Measurements from ENCODE around the gene RAB8A. TPM values are rescaled to one million over a fixed set of nuclear protein-coding genes. Genes with fewer than 3 reads are reported as not detected.

Gene RAB8A
- total RNA-seq, 2 donors from 2014 or later: 67.7 to 86.0 TPM

DNA sequence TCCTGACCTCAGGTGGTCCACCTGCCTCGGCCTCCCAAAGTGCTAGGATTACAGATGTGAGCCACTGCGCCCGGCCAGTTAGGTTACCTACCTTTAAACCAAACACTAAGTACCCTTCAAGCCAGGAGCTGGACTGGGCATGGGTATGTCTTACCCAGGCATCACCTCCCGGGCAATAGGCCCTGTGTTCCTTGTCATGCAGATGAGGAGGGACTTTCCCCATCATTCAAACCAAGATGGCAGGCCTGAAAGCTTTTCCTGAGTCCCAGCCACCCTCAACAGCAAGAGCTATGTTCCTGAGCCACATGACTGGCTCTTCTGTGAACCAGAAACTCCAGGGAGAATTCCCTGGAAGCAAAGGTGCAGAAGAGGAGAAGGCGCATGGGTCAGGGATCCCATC, 9.5 kb downstream of the RAB8A start:
- no peaks in the 10 kb centered on the region for H3K27me3 Mint-ChIP-seq (ENCODE audit: insufficient read depth)
- no peak overlapping the region for H3K27ac Mint-ChIP-seq
- DNase-seq: no peak
- Histone ChIP-seq H3K9ac (ENCODE audit: extremely low read depth, low read length, poor library complexity, severe bottlenecking) (no peak overlapping the region), H3K36me3 (ENCODE audit: control insufficient read depth, insufficient read depth, low read length) (peaks cover 55% of the 10 kb centered on the region), H3K9me3 (ENCODE audit: control insufficient read depth, low read length) (no peaks in the 10 kb centered on the region), H3K27ac (ENCODE audit: low read depth, low read length) (no peak overlapping the region), H3K4me3 (ENCODE audit: low read length) (no peak overlapping the region), H3K27me3 (ENCODE audit: control insufficient read depth, insufficient read depth, low read length, poor library complexity, severe bottlenecking) (no peaks in the 10 kb centered on the region), H3K4me1 (ENCODE audit: control insufficient read depth, insufficient read depth, low read length) (no peaks in the 10 kb centered on the region)
- no peaks in the 10 kb centered on the region for H3K9me3 Mint-ChIP-seq
- no peak overlapping the region for H3K4me3 Mint-ChIP-seq
- TF ChIP-seq, protein P1, sequence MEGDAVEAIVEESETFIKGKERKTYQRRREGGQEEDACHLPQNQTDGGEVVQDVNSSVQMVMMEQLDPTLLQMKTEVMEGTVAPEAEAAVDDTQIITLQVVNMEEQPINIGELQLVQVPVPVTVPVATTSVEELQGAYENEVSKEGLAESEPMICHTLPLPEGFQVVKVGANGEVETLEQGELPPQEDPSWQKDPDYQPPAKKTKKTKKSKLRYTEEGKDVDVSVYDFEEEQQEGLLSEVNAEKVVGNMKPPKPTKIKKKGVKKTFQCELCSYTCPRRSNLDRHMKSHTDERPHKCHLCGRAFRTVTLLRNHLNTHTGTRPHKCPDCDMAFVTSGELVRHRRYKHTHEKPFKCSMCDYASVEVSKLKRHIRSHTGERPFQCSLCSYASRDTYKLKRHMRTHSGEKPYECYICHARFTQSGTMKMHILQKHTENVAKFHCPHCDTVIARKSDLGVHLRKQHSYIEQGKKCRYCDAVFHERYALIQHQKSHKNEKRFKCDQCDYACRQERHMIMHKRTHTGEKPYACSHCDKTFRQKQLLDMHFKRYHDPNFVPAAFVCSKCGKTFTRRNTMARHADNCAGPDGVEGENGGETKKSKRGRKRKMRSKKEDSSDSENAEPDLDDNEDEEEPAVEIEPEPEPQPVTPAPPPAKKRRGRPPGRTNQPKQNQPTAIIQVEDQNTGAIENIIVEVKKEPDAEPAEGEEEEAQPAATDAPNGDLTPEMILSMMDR (conservative IDR thresholded peaks at IDR 0.05): no peak
- peaks cover 53% of the 10 kb centered on the region for H3K36me3 Mint-ChIP-seq (ENCODE audit: low read depth)
- H3K4me1 Mint-ChIP-seq: no peaks in the 10 kb centered on the region
- 86 to 96% methylated on average over 2 to 5 of the region's 5 CpGs for WGBS, 2 experiments (ENCODE audit: insufficient coverage in 1 of 2, insufficient read length in 1 of 2)

DNA sequence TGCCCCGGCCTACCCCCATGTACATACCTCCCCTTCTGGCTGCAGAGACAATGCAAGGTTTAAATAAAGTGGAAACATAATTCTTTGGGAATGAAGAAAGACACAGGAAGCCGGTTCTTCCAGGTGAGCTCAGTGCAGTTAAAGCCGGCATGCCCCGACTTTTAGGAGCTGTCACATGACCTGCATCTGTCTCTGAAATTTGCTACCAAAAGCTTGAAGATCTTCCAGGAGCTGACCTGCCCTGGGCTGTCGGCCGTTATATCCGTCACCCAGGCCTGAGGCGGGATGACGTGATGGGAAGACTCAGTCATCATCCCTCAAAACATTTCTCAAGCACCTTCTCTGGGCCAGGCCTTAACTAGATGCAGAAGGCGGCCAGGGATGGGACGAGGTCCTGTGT, 10.3 kb downstream of the RAB8A start:
- Histone ChIP-seq H3K27me3 (ENCODE audit: control insufficient read depth, insufficient read depth, low read length, poor library complexity, severe bottlenecking) (no peaks in the 10 kb centered on the region), H3K4me3 (ENCODE audit: low read length) (no peak overlapping the region), H3K36me3 (ENCODE audit: control insufficient read depth, insufficient read depth, low read length) (peaks cover 57% of the 10 kb centered on the region), H3K9ac (ENCODE audit: extremely low read depth, low read length, poor library complexity, severe bottlenecking) (no peak overlapping the region), H3K27ac (ENCODE audit: low read depth, low read length) (no peak overlapping the region), H3K9me3 (ENCODE audit: control insufficient read depth, low read length) (no peaks in the 10 kb centered on the region), H3K4me1 (ENCODE audit: control insufficient read depth, insufficient read depth, low read length) (no peaks in the 10 kb centered on the region)
- WGBS, 2 experiments (ENCODE audit: insufficient coverage in 1 of 2, insufficient read length in 1 of 2): 95 to 97% methylated on average over 8 to 11 of the region's 11 CpGs
- H3K9me3 Mint-ChIP-seq: no peaks in the 10 kb centered on the region
- TF ChIP-seq, protein P1 (conservative IDR thresholded peaks at IDR 0.05): no peak
- H3K27ac Mint-ChIP-seq: no peak overlapping the region
- H3K4me1 Mint-ChIP-seq: no peaks in the 10 kb centered on the region
- no peak overlapping the region for H3K4me3 Mint-ChIP-seq
- DNase-seq: no peak
- H3K27me3 Mint-ChIP-seq (ENCODE audit: insufficient read depth): no peaks in the 10 kb centered on the region
- H3K36me3 Mint-ChIP-seq (ENCODE audit: low read depth): peaks cover 59% of the 10 kb centered on the region

DNA sequence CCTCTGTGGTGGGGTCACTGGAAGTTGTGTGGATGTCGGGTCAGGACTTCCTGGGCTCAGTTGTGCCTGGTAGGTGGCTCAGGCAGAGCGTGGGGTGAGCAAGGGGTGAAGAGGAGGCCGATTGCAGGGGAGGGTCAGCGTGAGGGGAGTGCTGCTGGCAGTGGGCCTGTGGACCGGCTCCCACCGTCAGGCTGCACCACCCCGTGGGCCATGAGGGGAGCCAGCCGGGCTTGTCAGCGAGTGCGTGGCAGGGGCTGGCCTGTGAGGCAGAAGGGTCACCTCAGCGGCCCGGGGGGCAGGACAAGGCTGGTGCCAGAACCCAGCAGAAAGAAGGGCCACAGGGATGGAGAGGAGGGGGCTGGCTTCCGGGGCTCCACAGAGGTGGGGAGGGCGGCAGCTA, 13.3 kb downstream of the RAB8A start:
- no peak overlapping the region for H3K9ac ChIP-seq (ENCODE audit: extremely low read depth, low read length, poor library complexity, severe bottlenecking)
- 93 to 98% methylated on average over 9 to 14 of the region's 14 CpGs for WGBS, 2 experiments (ENCODE audit: insufficient coverage in 1 of 2, insufficient read length in 1 of 2)
- Mint-ChIP-seq H3K9me3 (no peaks in the 10 kb centered on the region), H3K36me3 (ENCODE audit: low read depth) (peaks cover 58% of the 10 kb centered on the region), H3K4me3 (no peak overlapping the region), H3K4me1 (no peaks in the 10 kb centered on the region), H3K27me3 (ENCODE audit: insufficient read depth) (no peaks in the 10 kb centered on the region), H3K27ac (no peak overlapping the region)
- no peaks in the 10 kb centered on the region for H3K9me3 ChIP-seq (ENCODE audit: control insufficient read depth, low read length)
- no peaks in the 10 kb centered on the region for H3K27me3 ChIP-seq (ENCODE audit: control insufficient read depth, insufficient read depth, low read length, poor library complexity, severe bottlenecking)
- peaks cover 54% of the 10 kb centered on the region for H3K36me3 ChIP-seq (ENCODE audit: control insufficient read depth, insufficient read depth, low read length)
- DNase-seq: no peak
- no peaks in the 10 kb centered on the region for H3K4me1 ChIP-seq (ENCODE audit: control insufficient read depth, insufficient read depth, low read length)
- H3K4me3 ChIP-seq (ENCODE audit: low read length): no peak overlapping the region
- H3K27ac ChIP-seq (ENCODE audit: low read depth, low read length): no peak overlapping the region
- TF ChIP-seq, protein P1 (conservative IDR thresholded peaks at IDR 0.05): no peak
